ENCODE measurements around the gene SH3YL1.

DNA sequence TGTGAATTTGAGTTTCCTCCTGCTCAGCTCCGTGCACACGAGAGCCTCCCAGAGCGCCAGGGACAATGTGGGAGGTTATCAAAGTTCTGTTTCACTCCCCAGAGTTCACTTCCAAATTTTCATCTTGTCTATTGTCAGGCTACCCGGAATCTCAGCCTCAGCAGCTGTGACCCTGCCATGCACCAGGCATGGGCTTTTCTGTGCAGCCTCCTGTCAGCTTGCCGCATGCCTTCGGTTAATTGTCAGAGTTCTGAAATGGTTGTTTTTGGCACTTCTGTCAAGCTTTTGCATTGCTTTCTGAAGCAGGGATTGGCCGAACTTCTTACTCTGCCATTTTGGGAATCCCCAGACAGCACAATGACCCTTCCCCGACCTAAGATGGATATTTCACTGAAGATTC is 60.4 kb downstream of the SH3YL1 start:
- TF ChIP-seq, protein P1, sequence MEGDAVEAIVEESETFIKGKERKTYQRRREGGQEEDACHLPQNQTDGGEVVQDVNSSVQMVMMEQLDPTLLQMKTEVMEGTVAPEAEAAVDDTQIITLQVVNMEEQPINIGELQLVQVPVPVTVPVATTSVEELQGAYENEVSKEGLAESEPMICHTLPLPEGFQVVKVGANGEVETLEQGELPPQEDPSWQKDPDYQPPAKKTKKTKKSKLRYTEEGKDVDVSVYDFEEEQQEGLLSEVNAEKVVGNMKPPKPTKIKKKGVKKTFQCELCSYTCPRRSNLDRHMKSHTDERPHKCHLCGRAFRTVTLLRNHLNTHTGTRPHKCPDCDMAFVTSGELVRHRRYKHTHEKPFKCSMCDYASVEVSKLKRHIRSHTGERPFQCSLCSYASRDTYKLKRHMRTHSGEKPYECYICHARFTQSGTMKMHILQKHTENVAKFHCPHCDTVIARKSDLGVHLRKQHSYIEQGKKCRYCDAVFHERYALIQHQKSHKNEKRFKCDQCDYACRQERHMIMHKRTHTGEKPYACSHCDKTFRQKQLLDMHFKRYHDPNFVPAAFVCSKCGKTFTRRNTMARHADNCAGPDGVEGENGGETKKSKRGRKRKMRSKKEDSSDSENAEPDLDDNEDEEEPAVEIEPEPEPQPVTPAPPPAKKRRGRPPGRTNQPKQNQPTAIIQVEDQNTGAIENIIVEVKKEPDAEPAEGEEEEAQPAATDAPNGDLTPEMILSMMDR (IDR thresholded peaks at IDR 0.05) = no peak
- TF ChIP-seq ZFX (IDR thresholded peaks at IDR 0.05; ENCODE audit: borderline replicate concordance) = no peak

Data from 22Rv1 (cell line).